GM18517 (cell line): ENCODE data around the gene ZBTB7C.

ENCODE experiments used
- ATAC-seq: cut with Tn5 transposase; IDR thresholded peaks from one replicate; pipeline ENCODE4 v1.9.1; 2021; ENCODE audit warnings: mild to moderate bottlenecking, moderate library complexity; ENCODE audit not compliant: unreplicated experiment

Gene ZBTB7C

GRCh38 chr18:47985866-47986265 is 423.3 kb downstream of the ZBTB7C start:
- ATAC-seq, result no peak

GRCh38 chr18:47984991-47985390 is 424.2 kb downstream of the ZBTB7C start:
- no peak for ATAC-seq

GRCh38 chr18:47983946-47984345 is 425.2 kb downstream of the ZBTB7C start:
- no peak for ATAC-seq

DNA sequence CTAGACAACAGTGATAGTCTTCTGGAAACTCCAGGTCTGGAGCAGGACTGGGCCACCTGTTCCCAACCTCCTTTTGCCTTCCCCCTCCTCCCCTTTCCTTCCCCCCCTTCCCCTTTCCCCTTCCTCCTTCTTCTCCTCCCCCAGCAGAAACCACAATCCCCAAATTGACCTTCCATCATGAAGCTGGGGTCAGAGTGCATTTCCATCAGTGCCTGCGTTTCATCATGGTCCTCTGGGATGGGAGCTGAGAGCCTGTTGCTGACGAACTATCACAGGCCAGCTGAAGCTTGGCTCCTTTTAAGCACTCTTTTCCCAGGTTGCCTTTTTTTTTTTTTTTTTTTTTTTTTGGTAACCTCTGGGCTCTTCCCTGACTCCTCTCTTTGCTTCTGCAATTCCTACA is 426.1 kb downstream of the ZBTB7C start:
- no peak for ATAC-seq

- ATAC-seq, result no peak
These were observed 427.4 kb downstream of the ZBTB7C start for GRCh38 chr18:47981830-47982229.

GRCh38 chr18:47981320-47981719 is 427.9 kb downstream of the ZBTB7C start:
- ATAC-seq, result no peak

- ATAC-seq, result no peak
These were observed 429.5 kb downstream of the ZBTB7C start for GRCh38 chr18:47979611-47980200.

- ATAC-seq, result no peak
These were observed 430.6 kb downstream of the ZBTB7C start for GRCh38 chr18:47978603-47979002.

- ATAC-seq, result no peak
These were observed 431.0 kb downstream of the ZBTB7C start for GRCh38 chr18:47978141-47978540.
